GM23248 (cell line): Measurements from ENCODE around the gene MICU1.

Experiments
- EZH2 ChIP-seq: fragments of 200-600 bp; sonication (generic); IDR thresholded peaks from 2 replicates; pipeline ENCODE4 v1.6.1; 2018; ENCODE audit warnings: antibody characterized with exemption, mild to moderate bottlenecking; ENCODE audit not compliant: insufficient read depth, poor library complexity, severe bottlenecking
- EZH2phosphoT487 ChIP-seq: fragments of 200-600 bp; sonication (generic); IDR thresholded peaks from 2 replicates; pipeline ENCODE4 v1.6.1; 2018; ENCODE audit warnings: antibody characterized with exemption, moderate library complexity, mild to moderate bottlenecking, low read depth; ENCODE audit not compliant: insufficient read depth

DNA sequence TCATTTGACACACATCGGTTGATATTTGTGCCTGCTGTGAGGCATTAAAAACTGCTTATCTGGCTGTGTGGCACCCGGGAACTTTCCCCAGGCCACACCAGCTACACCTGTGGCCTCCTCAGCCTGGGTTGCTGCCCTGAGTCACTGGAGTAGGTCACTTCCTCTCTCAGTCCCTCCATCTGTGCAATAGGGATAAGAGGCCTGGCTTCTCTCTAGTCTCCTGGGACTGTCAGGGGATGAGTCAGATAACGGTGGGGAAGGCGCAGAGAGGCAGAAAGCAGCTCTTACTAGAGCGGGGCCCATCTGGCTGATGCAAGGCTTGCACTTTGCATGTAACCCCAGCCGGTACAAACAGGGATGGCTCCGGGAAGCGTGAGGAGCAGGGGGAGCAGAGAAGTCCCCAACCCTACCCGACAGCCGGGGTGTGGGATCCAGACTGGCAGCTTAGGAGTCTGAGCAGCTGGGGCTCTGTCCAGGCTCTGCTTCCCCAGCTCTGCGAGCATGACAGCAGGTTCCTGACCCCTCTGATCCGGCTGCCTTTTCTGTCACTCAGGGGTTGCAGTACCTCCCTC, 305.1 kb downstream of the MICU1 start:
- TF ChIP-seq EZH2phosphoT487 (no peak), EZH2 (no peak)
